Activated CD4-positive, alpha-beta memory T cell treated with anti-CD3 and anti-CD28 coated beads for 36 hours (primary cell): ENCODE measurements around the gene ANKRD16. TPM values are rescaled to one million over a fixed set of nuclear protein-coding genes. Genes with fewer than 3 reads are reported as not detected.
"Not testable (repeated sequence)": the region's sequence is repeated elsewhere in the genome, so short reads cannot be mapped to it uniquely, and the experiment has no call there.

Experiments
- CTCF ChIA-PET: fragments of 350-600 bp; sonication (Branson Sonifier 250); formaldehyde crosslinking; loops from one replicate; lab custom pipeline; 2021; ENCODE audit warnings: antibody characterized with exemption, inconsistent platforms; lab: Charles Lee
- POLR2A ChIA-PET: fragments of 350-600 bp; sonication (Branson Sonifier 250); formaldehyde crosslinking; loops from one replicate; lab custom pipeline; 2021; ENCODE audit warnings: antibody characterized with exemption; lab: Charles Lee
- DNase-seq: peaks from one replicate; pipeline ENCODE4 v3.0.0-alpha.2; 2020
- H3K27ac Mint-ChIP-seq: one replicate; pipeline ENCODE4 v1.8.0; 2021; ENCODE audit warnings: mixed read lengths
- H3K27me3 Mint-ChIP-seq: one replicate; pipeline ENCODE4 v1.8.0; 2021; ENCODE audit warnings: mixed read lengths
- H3K36me3 Mint-ChIP-seq: one replicate; pipeline ENCODE4 v1.8.0; 2021; ENCODE audit warnings: mixed read lengths
- H3K4me1 Mint-ChIP-seq: one replicate; pipeline ENCODE4 v1.8.0; 2021; ENCODE audit warnings: low read depth, mixed read lengths
- H3K4me3 Mint-ChIP-seq: one replicate; pipeline ENCODE4 v1.8.0; 2021; ENCODE audit warnings: mild to moderate bottlenecking, mixed read lengths
- H3K9me3 Mint-ChIP-seq: one replicate; pipeline ENCODE4 v1.8.0; 2021; ENCODE audit warnings: mixed read lengths
- intact Hi-C: fragments of 100-400 bp; cut with micrococcal nuclease; formaldehyde crosslinking; loops from one replicate; pipeline ENCODE4 v1.15.1; 2023
- total RNA-seq, 2 experiments: library from RNA; stranded (reverse); gene quantifications; one replicate each; pipeline ENCODE4 v1.2.3, GENCODE V29; 2021

ANKRD16 gene
- total RNA-seq, 2 experiments from 2014 or later: 5.9 to 6.4 TPM

GRCh38 chr10:5844345-5845055, 45.2 kb downstream of the ANKRD16 start:
- peaks cover 5% of the 10 kb centered on the region for H3K27me3 Mint-ChIP-seq
- H3K9me3 Mint-ChIP-seq: no peaks in the 10 kb centered on the region
- H3K4me3 Mint-ChIP-seq: no peak overlapping the region
- no peak for DNase-seq
- POLR2A ChIA-PET: interaction anchor here (0.7 to 2.4 kb wide), 4 partner anchors 25 to 1030 kb away, joined by 4 to 12 read pairs (median 8); partner anchors contain the start of genes ANKRD16, FBH1 and GDI2
- peaks cover 25% of the 10 kb centered on the region for H3K4me1 Mint-ChIP-seq
- H3K27ac Mint-ChIP-seq: peak overlapping the region; percentile 11
- H3K36me3 Mint-ChIP-seq: no peaks in the 10 kb centered on the region
- intact Hi-C loops: no loop called here
- CTCF ChIA-PET: interaction anchor here (0.8 to 2.5 kb wide), 8 partner anchors 14 to 397 kb away, joined by 3 to 16 read pairs (median 3); no protein-coding TSS in a partner anchor

GRCh38 chr10:5843686-5844344, 45.9 kb downstream of the ANKRD16 start:
- intact Hi-C loops: no loop called here
- DNase-seq: peak; percentile 20
- CTCF ChIA-PET: interaction anchor here (0.8 to 2.5 kb wide), 9 partner anchors 13 to 396 kb away, joined by 3 to 16 read pairs (median 3); partner anchors contain the start of gene GDI2
- Mint-ChIP-seq H3K4me3 (no peak overlapping the region), H3K4me1 (peaks cover 25% of the 10 kb centered on the region), H3K36me3 (no peaks in the 10 kb centered on the region), H3K9me3 (no peaks in the 10 kb centered on the region), H3K27me3 (peaks cover 5% of the 10 kb centered on the region), H3K27ac (peak overlapping the region; percentile 53)
- POLR2A ChIA-PET: interaction anchor here (0.5 to 2.4 kb wide), 6 partner anchors 24 to 1029 kb away, joined by 4 to 12 read pairs (median 6); partner anchors contain the start of genes ANKRD16, FBH1 and GDI2

- Mint-ChIP-seq H3K27ac (no peak overlapping the region), H3K36me3 (no peaks in the 10 kb centered on the region), H3K4me1 (peaks cover 25% of the 10 kb centered on the region), H3K4me3 (no peak overlapping the region), H3K27me3 (peaks cover 5% of the 10 kb centered on the region), H3K9me3 (no peaks in the 10 kb centered on the region)
- DNase-seq: no peak
- intact Hi-C loops: no loop called here
- ChIA-PET POLR2A (no interaction called here), CTCF (no interaction called here)
These were observed 47.7 kb downstream of the ANKRD16 start for GRCh38 chr10:5841965-5842364.

GRCh38 chr10:5840314-5841307, 49.1 kb downstream of the ANKRD16 start:
- H3K4me1 Mint-ChIP-seq: peaks cover 15% of the 10 kb centered on the region
- intact Hi-C loops: no loop called here
- DNase-seq: no peak
- POLR2A ChIA-PET: no interaction called here
- peaks cover 5% of the 10 kb centered on the region for H3K27me3 Mint-ChIP-seq
- no peak overlapping the region for H3K4me3 Mint-ChIP-seq
- H3K9me3 Mint-ChIP-seq: no peaks in the 10 kb centered on the region
- CTCF ChIA-PET: no interaction called here
- no peak overlapping the region for H3K27ac Mint-ChIP-seq
- H3K36me3 Mint-ChIP-seq: no peaks in the 10 kb centered on the region

- intact Hi-C loops, H3K9me3 Mint-ChIP-seq, H3K4me3 Mint-ChIP-seq, H3K27ac Mint-ChIP-seq, POLR2A ChIA-PET, H3K4me1 Mint-ChIP-seq, H3K27me3 Mint-ChIP-seq, H3K36me3 Mint-ChIP-seq, CTCF ChIA-PET, DNase-seq: not testable (repeated sequence)
These were observed 53.5 kb downstream of the ANKRD16 start for GRCh38 chr10:5836181-5836580.

GRCh38 chr10:5835446-5836095, 54.1 kb downstream of the ANKRD16 start:
- CTCF ChIA-PET: no interaction called here
- Mint-ChIP-seq H3K36me3 (no peaks in the 10 kb centered on the region), H3K27ac (no peak overlapping the region), H3K4me3 (no peak overlapping the region), H3K27me3 (peaks cover 1% of the 10 kb centered on the region), H3K9me3 (no peaks in the 10 kb centered on the region), H3K4me1 (no peaks in the 10 kb centered on the region)
- no peak for DNase-seq
- POLR2A ChIA-PET: interaction anchor here (0.6 kb wide), 1 partner anchor 53 kb away, joined by 3 read pairs; no protein-coding TSS in a partner anchor
- intact Hi-C loops: no loop called here

DNA sequence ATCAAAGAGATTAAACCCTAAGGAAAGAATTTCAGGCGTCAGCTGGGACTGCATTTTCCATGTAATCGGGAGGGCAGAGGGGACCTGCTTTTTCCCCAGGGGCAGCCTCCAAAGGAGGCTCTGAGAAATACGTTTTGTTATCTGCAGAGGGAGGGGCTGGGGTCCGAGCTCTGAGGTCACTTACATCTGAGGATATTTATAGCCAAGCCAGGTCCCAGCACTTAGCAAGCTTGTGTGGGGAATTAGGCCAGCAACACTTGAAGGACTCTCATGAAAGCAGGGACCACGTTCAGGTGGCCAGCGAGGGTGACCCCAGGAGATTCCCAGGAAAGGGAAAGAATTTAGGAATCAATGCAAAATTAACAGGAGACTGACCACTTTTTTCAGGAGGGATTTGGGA, 55.9 kb downstream of the ANKRD16 start:
- no peak for DNase-seq
- H3K27ac Mint-ChIP-seq: no peak overlapping the region
- CTCF ChIA-PET: interaction anchor here (1.4 kb wide), 1 partner anchor 40 kb away, joined by 3 read pairs; no protein-coding TSS in a partner anchor

GRCh38 chr10:5832946-5833345, 56.7 kb downstream of the ANKRD16 start:
- no peaks in the 10 kb centered on the region for H3K36me3 Mint-ChIP-seq

More for the DNA sequence above, 55.9 kb downstream of the ANKRD16 start:
- Mint-ChIP-seq H3K9me3 (no peaks in the 10 kb centered on the region), H3K27me3 (no peaks in the 10 kb centered on the region), H3K4me1 (no peaks in the 10 kb centered on the region), H3K4me3 (no peak overlapping the region), H3K36me3 (no peaks in the 10 kb centered on the region)
- intact Hi-C loops: no loop called here
- POLR2A ChIA-PET: no interaction called here

DNA sequence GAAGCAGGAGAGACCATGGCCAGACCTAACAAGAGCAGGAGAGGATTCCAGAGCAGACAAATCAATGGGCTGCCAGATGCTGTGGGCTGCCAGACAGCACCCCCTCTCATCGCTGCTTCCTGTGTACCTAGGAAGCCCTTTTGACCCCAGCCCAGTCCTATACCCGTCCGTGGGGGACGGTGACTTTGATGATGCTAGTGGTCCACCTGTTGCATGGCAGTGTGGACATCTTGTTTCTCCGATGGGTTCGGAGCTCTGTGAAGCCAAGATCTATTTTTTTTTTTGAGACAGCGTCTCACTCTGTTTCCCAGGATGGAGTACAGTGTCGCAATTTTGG, 58.3 kb downstream of the ANKRD16 start:
- H3K4me3 Mint-ChIP-seq: no peak overlapping the region
- intact Hi-C loops: no loop called here
- POLR2A ChIA-PET: no interaction called here
- H3K4me1 Mint-ChIP-seq: no peaks in the 10 kb centered on the region
- DNase-seq: no peak
- H3K27ac Mint-ChIP-seq: no peak overlapping the region
- no peaks in the 10 kb centered on the region for H3K36me3 Mint-ChIP-seq
- H3K27me3 Mint-ChIP-seq: no peaks in the 10 kb centered on the region
- CTCF ChIA-PET: interaction anchor here (1.1 kb wide), 1 partner anchor 12 kb away, joined by 3 read pairs; no protein-coding TSS in a partner anchor
- no peaks in the 10 kb centered on the region for H3K9me3 Mint-ChIP-seq

More at GRCh38 chr10:5832946-5833345, 56.7 kb downstream of the ANKRD16 start:
- no peaks in the 10 kb centered on the region for H3K9me3 Mint-ChIP-seq
- intact Hi-C loops: no loop called here
- H3K4me1 Mint-ChIP-seq: no peaks in the 10 kb centered on the region
- no peak for DNase-seq
- no peak overlapping the region for H3K27ac Mint-ChIP-seq
- no peaks in the 10 kb centered on the region for H3K27me3 Mint-ChIP-seq
- ChIA-PET CTCF (no interaction called here), POLR2A (no interaction called here)
- no peak overlapping the region for H3K4me3 Mint-ChIP-seq

GRCh38 chr10:5830629-5831445, 58.9 kb downstream of the ANKRD16 start:
- no peak overlapping the region for H3K27ac Mint-ChIP-seq
- ChIA-PET POLR2A (no interaction called here), CTCF (interaction anchor here (1.1 kb wide), 1 partner anchor 13 kb away, joined by 3 read pairs; no protein-coding TSS in a partner anchor)
- H3K27me3 Mint-ChIP-seq: no peaks in the 10 kb centered on the region
- intact Hi-C loops: no loop called here
- H3K9me3 Mint-ChIP-seq: no peaks in the 10 kb centered on the region
- DNase-seq: no peak
- no peaks in the 10 kb centered on the region for H3K36me3 Mint-ChIP-seq
- H3K4me3 Mint-ChIP-seq: no peak overlapping the region
- no peaks in the 10 kb centered on the region for H3K4me1 Mint-ChIP-seq

GRCh38 chr10:5829267-5829666, 60.4 kb downstream of the ANKRD16 start:
- Mint-ChIP-seq H3K27me3 (no peaks in the 10 kb centered on the region), H3K4me1 (no peaks in the 10 kb centered on the region), H3K4me3 (no peak overlapping the region), H3K27ac (no peak overlapping the region), H3K9me3 (no peaks in the 10 kb centered on the region), H3K36me3 (no peaks in the 10 kb centered on the region)
- intact Hi-C loops: no loop called here
- CTCF ChIA-PET: no interaction called here
- DNase-seq: no peak
- POLR2A ChIA-PET: no interaction called here
